ENCODE results near the gene PIEZO1. TPM values are rescaled to one million over a fixed set of nuclear protein-coding genes. Genes with fewer than 3 reads are reported as not detected.
"Not testable (repeated sequence)": the region's sequence is repeated elsewhere in the genome, so short reads cannot be mapped to it uniquely, and the experiment has no call there.

PIEZO1 gene
- total RNA-seq, 4 donors from 2014 or later, result 62.3 to 161 (median 123) TPM

DNA sequence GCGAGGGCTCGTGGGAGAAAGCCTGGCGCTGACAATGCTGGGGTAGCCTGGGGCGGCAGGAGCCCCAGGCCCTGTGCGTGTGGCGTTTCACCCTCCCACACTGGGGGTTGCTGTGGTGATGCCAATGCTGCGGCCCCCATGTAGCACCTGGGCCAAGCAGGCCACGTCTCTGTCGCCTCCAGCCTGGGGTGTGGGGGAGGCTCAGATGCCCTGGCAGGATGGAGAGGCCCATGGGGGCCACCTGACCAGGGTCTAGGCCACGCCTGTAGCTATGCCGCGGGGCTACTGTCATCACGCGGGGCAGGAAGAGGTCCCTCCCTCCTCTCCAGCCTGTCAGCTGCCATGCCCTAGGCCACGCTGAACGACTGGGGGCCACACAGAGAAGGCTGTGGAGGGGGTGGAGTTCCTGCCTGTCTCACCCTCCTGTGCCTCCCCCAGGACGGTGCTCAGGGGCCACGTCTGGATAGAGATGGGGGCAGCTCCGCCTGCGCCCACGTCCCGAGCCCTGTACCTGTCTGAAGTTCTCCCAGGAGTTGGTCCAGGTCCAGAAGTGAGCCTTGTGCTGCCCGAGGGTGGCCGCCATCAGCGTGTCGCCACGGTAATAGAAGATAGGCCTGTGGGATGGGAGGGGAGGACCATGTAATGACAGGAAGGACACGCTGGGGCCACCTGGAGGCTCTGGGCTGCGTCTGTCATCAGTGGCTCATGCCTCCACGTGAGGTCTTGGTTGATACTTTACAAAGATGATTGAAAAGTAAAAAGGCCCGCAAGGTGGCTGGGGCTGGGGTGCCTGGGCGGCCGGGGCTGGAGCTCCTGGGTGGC is 39.4 kb upstream of the PIEZO1 start:
- no peaks in the 10 kb centered on the region for H3K4me1 ChIP-seq
- intact Hi-C loops (cut with DNase I; ENCODE audit: low total_unique reads), result no loop called here

GRCh38 chr16:88823646-88824045 is 38.6 kb upstream of the PIEZO1 start:
- intact Hi-C loops (cut with DNase I; ENCODE audit: low total_unique reads); H3K4me3 ChIP-seq; DNase-seq; H3K4me1 ChIP-seq; H3K27me3 ChIP-seq; H3K9me3 ChIP-seq; H3K27ac ChIP-seq; H3K36me3 ChIP-seq: not testable (repeated sequence)

More for the DNA sequence above, 39.4 kb upstream of the PIEZO1 start:
- no peaks in the 10 kb centered on the region for H3K27me3 ChIP-seq
- no peak overlapping the region for H3K27ac ChIP-seq
- no peaks in the 10 kb centered on the region for H3K9me3 ChIP-seq
- no peaks in the 10 kb centered on the region for H3K36me3 ChIP-seq
- TF ChIP-seq, protein P1, sequence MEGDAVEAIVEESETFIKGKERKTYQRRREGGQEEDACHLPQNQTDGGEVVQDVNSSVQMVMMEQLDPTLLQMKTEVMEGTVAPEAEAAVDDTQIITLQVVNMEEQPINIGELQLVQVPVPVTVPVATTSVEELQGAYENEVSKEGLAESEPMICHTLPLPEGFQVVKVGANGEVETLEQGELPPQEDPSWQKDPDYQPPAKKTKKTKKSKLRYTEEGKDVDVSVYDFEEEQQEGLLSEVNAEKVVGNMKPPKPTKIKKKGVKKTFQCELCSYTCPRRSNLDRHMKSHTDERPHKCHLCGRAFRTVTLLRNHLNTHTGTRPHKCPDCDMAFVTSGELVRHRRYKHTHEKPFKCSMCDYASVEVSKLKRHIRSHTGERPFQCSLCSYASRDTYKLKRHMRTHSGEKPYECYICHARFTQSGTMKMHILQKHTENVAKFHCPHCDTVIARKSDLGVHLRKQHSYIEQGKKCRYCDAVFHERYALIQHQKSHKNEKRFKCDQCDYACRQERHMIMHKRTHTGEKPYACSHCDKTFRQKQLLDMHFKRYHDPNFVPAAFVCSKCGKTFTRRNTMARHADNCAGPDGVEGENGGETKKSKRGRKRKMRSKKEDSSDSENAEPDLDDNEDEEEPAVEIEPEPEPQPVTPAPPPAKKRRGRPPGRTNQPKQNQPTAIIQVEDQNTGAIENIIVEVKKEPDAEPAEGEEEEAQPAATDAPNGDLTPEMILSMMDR (IDR thresholded peaks at IDR 0.05), result no peak
- no peak for TF ChIP-seq POLR2A (IDR thresholded peaks at IDR 0.05)
- no peak overlapping the region for H3K4me3 ChIP-seq
- no peak for DNase-seq

GRCh38 chr16:88822281-88823040 is 37.4 kb upstream of the PIEZO1 start:
- no peak for TF ChIP-seq POLR2A (IDR thresholded peaks at IDR 0.05)
- TF ChIP-seq, protein P1 (IDR thresholded peaks at IDR 0.05), result no peak
- H3K27ac ChIP-seq, result no peak overlapping the region
- no peak for DNase-seq
- no peaks in the 10 kb centered on the region for H3K4me1 ChIP-seq
- no peaks in the 10 kb centered on the region for H3K27me3 ChIP-seq
- H3K4me3 ChIP-seq, result no peak overlapping the region
- no peaks in the 10 kb centered on the region for H3K9me3 ChIP-seq
- intact Hi-C loops (cut with DNase I; ENCODE audit: low total_unique reads), result no loop called here
- no peaks in the 10 kb centered on the region for H3K36me3 ChIP-seq

- no peaks in the 10 kb centered on the region for H3K36me3 ChIP-seq
- no peaks in the 10 kb centered on the region for H3K9me3 ChIP-seq
- no peaks in the 10 kb centered on the region for H3K27me3 ChIP-seq
- H3K4me1 ChIP-seq, result no peaks in the 10 kb centered on the region
- intact Hi-C loops (cut with DNase I; ENCODE audit: low total_unique reads), result no loop called here
- H3K4me3 ChIP-seq, result no peak overlapping the region
- TF ChIP-seq, protein P1 (IDR thresholded peaks at IDR 0.05), result no peak
- TF ChIP-seq POLR2A (IDR thresholded peaks at IDR 0.05), result no peak
- H3K27ac ChIP-seq, result no peak overlapping the region
- no peak for DNase-seq
Observed at GRCh38 chr16:88821168-88821850, 36.3 kb upstream of the PIEZO1 start.

GRCh38 chr16:88820385-88821025 is 35.5 kb upstream of the PIEZO1 start:
- no peak for DNase-seq
- intact Hi-C loops (cut with DNase I; ENCODE audit: low total_unique reads), result no loop called here
- Histone ChIP-seq H3K27ac (no peak overlapping the region), H3K4me1 (no peaks in the 10 kb centered on the region), H3K4me3 (no peak overlapping the region), H3K9me3 (no peaks in the 10 kb centered on the region), H3K27me3 (no peaks in the 10 kb centered on the region), H3K36me3 (no peaks in the 10 kb centered on the region)
- TF ChIP-seq, protein P1 (IDR thresholded peaks at IDR 0.05), result no peak
- no peak for TF ChIP-seq POLR2A (IDR thresholded peaks at IDR 0.05)
